AG08395 (cell line): Measurements from ENCODE around the gene SPATA21.
"Not testable (repeated sequence)": the region's sequence is repeated elsewhere in the genome, so short reads cannot be mapped to it uniquely, and the experiment has no call there.

Experiments used
- DNase-seq: peaks from one replicate; pipeline ENCODE4 v3.0.0; 2012; ENCODE audit warnings: mixed read lengths, low spot score

Gene SPATA21

GRCh38 chr1:16383888-16384287 is 53.3 kb downstream of the SPATA21 start:
- no peak for DNase-seq

- no peak for DNase-seq
These were observed 56.4 kb downstream of the SPATA21 start for GRCh38 chr1:16380868-16381267.

GRCh38 chr1:16378443-16378842 is 58.8 kb downstream of the SPATA21 start:
- DNase-seq = no peak

- DNase-seq = no peak
These were observed 60.3 kb downstream of the SPATA21 start for GRCh38 chr1:16376971-16377370.

- no peak for DNase-seq
These were observed 61.5 kb downstream of the SPATA21 start for GRCh38 chr1:16375521-16376340.

GRCh38 chr1:16374266-16374665 is 63.0 kb downstream of the SPATA21 start:
- DNase-seq = no peak

GRCh38 chr1:16372535-16373285 is 64.5 kb downstream of the SPATA21 start:
- no peak for DNase-seq

GRCh38 chr1:16371725-16372124 is 65.5 kb downstream of the SPATA21 start:
- peak; percentile 52 for DNase-seq

- DNase-seq = no peak
These were observed 67.4 kb downstream of the SPATA21 start for GRCh38 chr1:16369821-16370220.

- no peak for DNase-seq
These were observed 69.0 kb downstream of the SPATA21 start for GRCh38 chr1:16367968-16368890.

- peak; percentile 83 for DNase-seq
These were observed 69.8 kb downstream of the SPATA21 start for GRCh38 chr1:16367258-16367967.

- peak; percentile 97 for DNase-seq
These were observed 70.4 kb downstream of the SPATA21 start, which contains the start of gene SZRD1 for GRCh38 chr1:16366722-16367257. Gene SZRD1 (plus strand): TSS chr1:16367242. CDS start chr1:16367258, 16 bp downstream.

GRCh38 chr1:16365146-16365498 is 72.1 kb downstream of the SPATA21 start:
- not testable (repeated sequence) for DNase-seq

GRCh38 chr1:16356867-16357266 is 80.4 kb downstream of the SPATA21 start:
- DNase-seq = no peak

GRCh38 chr1:16354619-16355018 is 82.6 kb downstream of the SPATA21 start:
- DNase-seq = no peak

GRCh38 chr1:16352842-16353535 is 84.2 kb downstream of the SPATA21 start:
- DNase-seq = no peak

- DNase-seq = peak; percentile 96
These were observed 85.0 kb downstream of the SPATA21 start, which contains the start of gene FBXO42 for GRCh38 chr1:16351994-16352841. Gene FBXO42 (minus strand): TSS chr1:16352480. CDS start chr1:16315418, 37,062 bp downstream.

GRCh38 chr1:16351456-16351993 is 85.7 kb downstream of the SPATA21 start:
- DNase-seq = no peak

- DNase-seq = no peak
These were observed 87.3 kb downstream of the SPATA21 start for GRCh38 chr1:16349847-16350406.
